GM12873 (cell line): ENCODE measurements around the gene TGIF1.

Source experiments
- TF ChIP-seq, protein P1 (sequence below): IDR thresholded peaks from 2 replicates; pipeline ENCODE4 v1.5.1; 2012; ENCODE audit warnings: low read depth, mild to moderate bottlenecking, moderate library complexity, low read length, control low read depth; ENCODE audit not compliant: insufficient read depth; ENCODE audit errors: missing control alignments

TGIF1 gene

DNA sequence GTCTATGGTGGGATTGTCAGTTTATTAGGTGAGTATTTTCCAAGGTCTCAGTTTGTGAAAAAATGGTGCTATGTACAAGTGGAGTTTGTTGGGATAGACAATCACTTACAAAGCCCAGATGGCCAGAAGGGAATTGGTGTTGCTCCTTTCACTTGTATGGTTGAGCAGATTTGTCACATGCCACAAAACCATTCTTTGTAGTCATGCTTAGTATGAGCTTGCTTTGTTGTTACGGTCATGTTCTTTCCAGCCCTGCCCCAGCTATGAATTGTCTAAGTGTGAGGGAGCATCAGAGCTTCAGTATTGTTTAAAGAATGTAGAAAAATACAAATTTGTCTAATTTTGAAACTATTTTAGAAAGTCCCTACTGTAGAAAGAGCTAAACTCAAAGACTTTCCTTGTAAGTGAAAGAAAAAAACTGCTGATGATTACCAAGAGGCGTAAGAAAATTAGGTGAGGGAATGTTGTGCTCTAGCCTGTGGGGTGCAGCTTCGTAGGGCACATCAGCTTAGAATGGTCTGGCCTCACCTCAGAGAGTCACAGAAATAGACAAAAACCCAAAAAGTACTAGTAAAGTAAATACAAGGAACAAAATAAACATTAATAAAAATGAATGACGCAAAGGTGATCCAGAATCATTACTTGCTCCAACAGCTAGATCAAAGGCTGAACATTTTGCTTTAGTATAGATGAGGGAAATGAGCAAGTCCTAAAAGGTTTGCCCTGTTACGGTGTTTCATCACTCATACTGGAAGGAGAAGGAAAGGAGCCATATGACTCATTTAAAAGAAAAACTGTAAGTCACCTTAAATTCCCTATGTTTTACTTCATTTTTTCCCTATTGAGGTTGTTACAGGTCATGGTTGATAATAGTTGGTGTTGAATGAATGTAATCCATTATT lies 9.2 kb downstream of the TGIF1 start:
- TF ChIP-seq, protein P1, sequence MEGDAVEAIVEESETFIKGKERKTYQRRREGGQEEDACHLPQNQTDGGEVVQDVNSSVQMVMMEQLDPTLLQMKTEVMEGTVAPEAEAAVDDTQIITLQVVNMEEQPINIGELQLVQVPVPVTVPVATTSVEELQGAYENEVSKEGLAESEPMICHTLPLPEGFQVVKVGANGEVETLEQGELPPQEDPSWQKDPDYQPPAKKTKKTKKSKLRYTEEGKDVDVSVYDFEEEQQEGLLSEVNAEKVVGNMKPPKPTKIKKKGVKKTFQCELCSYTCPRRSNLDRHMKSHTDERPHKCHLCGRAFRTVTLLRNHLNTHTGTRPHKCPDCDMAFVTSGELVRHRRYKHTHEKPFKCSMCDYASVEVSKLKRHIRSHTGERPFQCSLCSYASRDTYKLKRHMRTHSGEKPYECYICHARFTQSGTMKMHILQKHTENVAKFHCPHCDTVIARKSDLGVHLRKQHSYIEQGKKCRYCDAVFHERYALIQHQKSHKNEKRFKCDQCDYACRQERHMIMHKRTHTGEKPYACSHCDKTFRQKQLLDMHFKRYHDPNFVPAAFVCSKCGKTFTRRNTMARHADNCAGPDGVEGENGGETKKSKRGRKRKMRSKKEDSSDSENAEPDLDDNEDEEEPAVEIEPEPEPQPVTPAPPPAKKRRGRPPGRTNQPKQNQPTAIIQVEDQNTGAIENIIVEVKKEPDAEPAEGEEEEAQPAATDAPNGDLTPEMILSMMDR: no peak

DNA sequence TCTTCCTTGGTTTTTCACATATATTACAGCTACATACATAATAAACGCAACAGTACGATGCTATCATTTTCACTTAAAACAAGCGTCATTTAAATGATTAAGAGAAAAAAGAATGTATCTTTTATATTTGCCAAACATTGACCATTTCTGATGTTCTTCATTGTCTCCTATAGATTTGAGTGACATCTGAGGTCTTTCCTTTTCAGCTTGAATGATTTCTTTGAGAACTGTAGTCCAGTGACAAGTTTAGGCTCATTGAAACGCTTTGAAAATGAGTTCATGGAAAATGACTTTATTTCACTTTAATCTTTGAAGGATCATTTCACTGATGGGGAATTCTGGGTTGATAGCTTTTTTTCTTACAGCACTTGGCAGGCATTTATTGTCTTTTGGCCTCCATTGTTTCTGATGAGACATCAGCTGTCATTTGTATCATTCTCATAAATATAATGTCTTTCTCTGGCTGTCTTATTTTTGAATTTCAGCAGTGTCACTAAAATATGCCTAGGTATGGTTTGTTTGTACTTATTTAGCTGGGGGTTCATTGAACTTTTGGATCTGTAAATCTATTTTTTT lies 10.9 kb downstream of the TGIF1 start:
- TF ChIP-seq, protein P1: no peak

DNA sequence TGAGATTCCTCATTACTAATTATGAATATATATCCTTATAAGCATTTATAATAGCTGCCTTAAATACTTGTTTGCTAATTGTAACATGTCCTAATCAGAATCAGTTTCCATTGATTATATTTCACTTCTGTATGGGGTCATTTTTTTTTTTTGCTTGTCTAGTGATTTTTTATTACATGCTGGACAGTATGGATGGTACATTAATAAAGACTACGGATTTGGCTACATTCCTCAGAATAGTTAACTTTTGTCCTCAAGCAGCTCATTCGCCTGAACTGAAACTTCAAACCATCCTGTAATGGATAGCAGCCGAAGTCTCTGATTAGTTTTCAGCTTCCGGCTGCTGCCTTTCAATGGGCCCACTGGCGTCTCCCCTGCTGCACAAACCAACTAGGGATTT lies 11.7 kb downstream of the TGIF1 start:
- TF ChIP-seq, protein P1: no peak

DNA sequence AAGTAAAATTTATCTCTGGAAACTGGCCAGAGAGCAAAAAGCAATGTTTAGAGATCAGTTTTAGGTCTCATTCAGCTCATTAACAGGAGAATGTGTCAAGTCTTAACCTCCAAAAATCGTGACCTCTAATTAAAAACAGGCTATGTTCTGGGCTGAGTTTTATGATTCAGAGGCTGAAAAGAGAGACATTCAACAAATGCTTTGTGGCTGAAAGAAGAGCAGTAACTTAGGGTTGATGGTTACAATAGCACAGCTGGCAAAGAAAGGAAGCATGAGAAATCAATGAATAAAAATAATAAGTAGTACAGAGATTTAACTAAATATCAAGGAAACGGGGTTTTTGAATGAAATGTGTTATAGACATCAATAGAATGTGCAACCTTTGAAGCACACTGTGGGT lies 13.1 kb downstream of the TGIF1 start:
- TF ChIP-seq, protein P1: no peak

DNA sequence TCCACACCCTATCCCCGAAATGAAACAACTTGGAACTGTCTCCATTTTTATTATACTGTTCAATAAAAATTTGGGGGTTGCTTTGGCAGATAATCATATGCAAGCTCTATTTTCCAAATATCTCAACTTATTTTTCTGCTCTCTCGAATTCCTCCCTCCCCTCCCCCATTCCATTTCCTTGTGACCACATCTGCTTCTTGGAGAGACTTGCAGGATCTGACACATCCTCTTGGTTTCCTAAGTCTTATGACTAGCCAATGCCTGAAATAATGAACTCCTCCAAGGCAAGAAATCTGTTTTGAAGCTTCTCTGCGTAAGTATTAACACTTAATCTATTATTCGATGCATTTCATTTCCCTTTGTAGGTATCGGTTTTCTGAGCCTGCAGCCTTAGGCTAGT lies 16.1 kb downstream of the TGIF1 start:
- TF ChIP-seq, protein P1: no peak

DNA sequence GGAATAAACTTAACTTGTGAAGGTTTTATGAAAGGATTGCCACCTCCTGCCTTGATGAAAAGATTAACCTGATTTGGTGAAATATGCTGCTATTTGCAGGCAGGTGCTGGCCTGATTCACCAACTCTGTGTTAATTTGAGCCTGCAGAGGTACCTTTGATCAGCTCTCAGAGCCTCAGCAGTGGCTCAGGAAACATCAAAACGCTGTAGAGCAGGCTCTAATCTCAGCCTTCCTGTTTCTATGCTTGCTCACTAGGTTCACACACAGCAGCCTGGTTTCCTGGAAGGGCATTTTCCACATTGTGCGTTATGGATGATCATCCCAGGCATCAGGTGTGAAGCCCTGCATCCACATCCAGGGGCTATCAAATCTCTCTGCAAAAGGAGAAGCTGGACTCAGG lies 16.9 kb downstream of the TGIF1 start:
- TF ChIP-seq, protein P1: no peak

DNA sequence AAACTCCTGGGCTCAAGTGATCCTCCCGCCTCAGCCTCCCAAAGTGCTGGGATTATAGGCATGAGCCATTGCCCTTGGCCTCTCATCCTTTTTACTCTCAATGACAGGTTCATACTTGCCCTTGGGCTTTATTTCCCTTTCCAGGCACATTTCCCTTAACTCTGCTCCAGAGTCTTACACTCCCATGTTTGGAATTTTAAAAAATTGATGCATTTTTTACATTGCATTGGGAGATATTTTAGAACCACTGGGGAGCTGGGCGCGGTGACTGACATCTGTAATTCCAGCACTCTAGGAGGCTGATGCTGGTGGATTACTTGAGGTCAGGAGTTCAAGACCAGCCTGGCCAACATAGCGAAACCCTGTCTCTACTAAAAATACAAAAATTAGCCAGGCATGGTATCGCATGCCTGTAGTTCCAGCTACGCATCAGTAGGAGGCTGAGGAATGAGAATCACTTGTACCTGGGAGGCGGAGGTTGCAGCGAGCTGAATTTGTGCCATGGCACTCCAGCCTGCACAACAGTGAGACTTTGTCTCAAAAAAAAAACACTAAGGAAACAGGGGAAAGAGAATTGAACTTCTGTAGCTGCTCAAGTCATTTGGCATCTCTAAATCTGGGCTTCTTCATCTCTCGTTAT lies 18.2 kb downstream of the TGIF1 start:
- TF ChIP-seq, protein P1: no peak
